AG04450 (cell line): ENCODE data around the gene MAPK8IP1. TPM values are rescaled to one million over a fixed set of nuclear protein-coding genes. Genes with fewer than 3 reads are reported as not detected.
"Not testable (repeated sequence)": the region's sequence is repeated elsewhere in the genome, so short reads cannot be mapped to it uniquely, and the experiment has no call there.

Experiments used
- CTCF ChIA-PET: fragments of 300-600, 350-600 bp; formaldehyde crosslinking; extraction: SDS; loops from one replicate; lab custom pipeline; 2022; ENCODE audit warnings: antibody characterized with exemption, inconsistent platforms; lab: Charles Lee
- POLR2A ChIA-PET: fragments of 350-600 bp; formaldehyde crosslinking; extraction: SDS; loops from one replicate; lab custom pipeline; 2021; ENCODE audit warnings: antibody characterized with exemption, inconsistent platforms; lab: Yijun Ruan, JAX
- DNase-seq: peaks from one replicate; pipeline ENCODE4 v3.0.0-alpha.2; 2011; ENCODE audit warnings: low read depth, low spot score
- H3K27ac ChIP-seq: one replicate; pipeline ENCODE4 v1.5.1; 2012; ENCODE audit warnings: low read depth, low read length, control low read depth
- H3K27me3 ChIP-seq: one replicate; pipeline ENCODE4 v1.6.0; 2012; ENCODE audit warnings: low read length; ENCODE audit not compliant: control insufficient read depth, insufficient read depth
- H3K4me3 ChIP-seq: 2 replicates; pipeline ENCODE4 v1.5.1; 2011; ENCODE audit warnings: mild to moderate bottlenecking, low read depth, low read length, control low read depth
- H3K9me3 ChIP-seq: 2 replicates; pipeline ENCODE4 v1.5.1; 2012; ENCODE audit warnings: low read length; ENCODE audit not compliant: control insufficient read depth, insufficient read depth
- CTCF ChIP-seq: IDR thresholded peaks from 2 replicates; pipeline ENCODE4 v1.5.1; 2011; ENCODE audit warnings: low read depth, low read length, control low read depth, inconsistent platforms
- polyA plus RNA-seq: library from polyadenylated mRNA; depleted of rRNA; stranded (reverse); fragments of >200 nt; gene quantifications from 2 replicates; pipeline ENCODE4 v1.2.3, GENCODE V29; 2011

MAPK8IP1 gene
- polyA plus RNA-seq, 1 experiment, result 5.6 TPM

GRCh38 chr11:45899448-45900174, 14.2 kb downstream of the MAPK8IP1 start:
- CTCF ChIA-PET, result interaction anchor here (0.9 to 2.0 kb wide), 4 partner anchors 24 to 128 kb away, joined by 3 to 12 read pairs (median 4); no protein-coding TSS in a partner anchor
- DNase-seq, result peak; percentile 63
- no peak for TF ChIP-seq CTCF
- Histone ChIP-seq H3K27me3 (peaks cover 8% of the 10 kb centered on the region), H3K4me3 (peak overlapping the region; percentile 63), H3K27ac (peak overlapping the region; percentile 31), H3K9me3 (no peaks in the 10 kb centered on the region; the same call in 1 of the 2 replicates)
- POLR2A ChIA-PET, result no interaction called here

GRCh38 chr11:45900175-45900800, 14.8 kb downstream of the MAPK8IP1 start:
- CTCF ChIA-PET, result interaction anchor here (1.1 to 1.6 kb wide), 2 partner anchors 20 to 58 kb away, joined by 3 to 6 read pairs; no protein-coding TSS in a partner anchor
- peak overlapping the region; percentile 67 for H3K4me3 ChIP-seq
- H3K27me3 ChIP-seq, H3K9me3 ChIP-seq, DNase-seq, H3K27ac ChIP-seq: not testable (repeated sequence)
- POLR2A ChIA-PET, result interaction anchor here (1.1 kb wide), 1 partner anchor 18 kb away, joined by 3 read pairs; the partner anchor contains the start of gene PEX16

GRCh38 chr11:45900916-45901617, 15.6 kb downstream of the MAPK8IP1 start:
- Histone ChIP-seq H3K9me3 (no peaks in the 10 kb centered on the region; the same call in 1 of the 2 replicates), H3K27me3 (peaks cover 8% of the 10 kb centered on the region), H3K4me3 (peak overlapping the region; percentile 67), H3K27ac (no peak overlapping the region)
- ChIA-PET CTCF (interaction anchor here (0.9 to 1.6 kb wide), 3 partner anchors 21 to 59 kb away, joined by 3 to 6 read pairs (median 5); no protein-coding TSS in a partner anchor), POLR2A (interaction anchor here (1.1 kb wide), 1 partner anchor 17 kb away, joined by 3 read pairs; the partner anchor contains the start of gene PEX16)
- TF ChIP-seq CTCF, result no peak
- DNase-seq, result no peak

GRCh38 chr11:45901626-45902025, 16.2 kb downstream of the MAPK8IP1 start:
- ChIA-PET CTCF (interaction anchor here (0.9 to 1.6 kb wide), 3 partner anchors 21 to 59 kb away, joined by 3 to 6 read pairs (median 5); no protein-coding TSS in a partner anchor), POLR2A (interaction anchor here (1.1 kb wide), 1 partner anchor 16 kb away, joined by 3 read pairs; the partner anchor contains the start of gene PEX16)
- H3K27ac ChIP-seq, result no peak overlapping the region
- no peak overlapping the region for H3K4me3 ChIP-seq
- DNase-seq, result no peak
- no peaks in the 10 kb centered on the region; the same call in 1 of the 2 replicates for H3K9me3 ChIP-seq
- no peak for TF ChIP-seq CTCF
- H3K27me3 ChIP-seq, result peaks cover 8% of the 10 kb centered on the region
